Right atrium auricular region (tissue), 2 donors: ENCODE data around the gene MN1. TPM values are rescaled to one million over a fixed set of nuclear protein-coding genes. Genes with fewer than 3 reads are reported as not detected.

Source experiments
- DNase-seq: peaks from one replicate; pipeline ENCODE4 v3.0.0-alpha.2; 2019; ENCODE audit warnings: low spot score
- H3K27ac ChIP-seq, 2 donors: fragments of 200-600 bp; sonication (generic); 1 replicate in 1 of 2; 2 replicates in 1 of 2; pipeline ENCODE4 v1.5.1; 2016 to 2019
- H3K27me3 ChIP-seq, 2 donors: fragments of 200-600 bp; sonication (generic); one replicate each; pipeline versions ENCODE4 v1.5.1 to v1.6.0; 2017 to 2019
- H3K36me3 ChIP-seq: fragments of 200-600 bp; sonication (generic); one replicate; pipeline ENCODE4 v1.5.1; 2016
- H3K4me1 ChIP-seq, 2 donors: fragments of 200-600 bp; sonication (generic); one replicate each; pipeline versions ENCODE4 v1.5.1 to v1.6.0; 2017 to 2019
- H3K4me3 ChIP-seq, 2 donors: fragments of 200-600 bp; sonication (generic); 1 replicate in 1 of 2; 2 replicates in 1 of 2; pipeline ENCODE4 v1.5.1; 2017 to 2019; ENCODE audit warnings: mild to moderate bottlenecking in 1 of 2, moderate library complexity in 1 of 2
- H3K9me3 ChIP-seq, 2 donors: fragments of 200-600 bp; sonication (generic); one replicate each; pipeline ENCODE4 v1.5.1; 2019
- CTCF ChIP-seq, 2 donors: fragments of 200-600 bp; sonication (generic); IDR thresholded peaks; one replicate each; pipeline ENCODE4 v1.5.1; 2019; ENCODE audit warnings: antibody characterized with exemption in 2 of 2
- total RNA-seq, 2 donors: library from RNA; depleted of rRNA; stranded (reverse); fragments of >200 nt; gene quantifications; one replicate each; pipeline ENCODE4 v1.1.0, GENCODE V29; 2016

The MN1 gene
- total RNA-seq, result 10 to 100 TPM; 13.0 to 14.3 TPM

DNA sequence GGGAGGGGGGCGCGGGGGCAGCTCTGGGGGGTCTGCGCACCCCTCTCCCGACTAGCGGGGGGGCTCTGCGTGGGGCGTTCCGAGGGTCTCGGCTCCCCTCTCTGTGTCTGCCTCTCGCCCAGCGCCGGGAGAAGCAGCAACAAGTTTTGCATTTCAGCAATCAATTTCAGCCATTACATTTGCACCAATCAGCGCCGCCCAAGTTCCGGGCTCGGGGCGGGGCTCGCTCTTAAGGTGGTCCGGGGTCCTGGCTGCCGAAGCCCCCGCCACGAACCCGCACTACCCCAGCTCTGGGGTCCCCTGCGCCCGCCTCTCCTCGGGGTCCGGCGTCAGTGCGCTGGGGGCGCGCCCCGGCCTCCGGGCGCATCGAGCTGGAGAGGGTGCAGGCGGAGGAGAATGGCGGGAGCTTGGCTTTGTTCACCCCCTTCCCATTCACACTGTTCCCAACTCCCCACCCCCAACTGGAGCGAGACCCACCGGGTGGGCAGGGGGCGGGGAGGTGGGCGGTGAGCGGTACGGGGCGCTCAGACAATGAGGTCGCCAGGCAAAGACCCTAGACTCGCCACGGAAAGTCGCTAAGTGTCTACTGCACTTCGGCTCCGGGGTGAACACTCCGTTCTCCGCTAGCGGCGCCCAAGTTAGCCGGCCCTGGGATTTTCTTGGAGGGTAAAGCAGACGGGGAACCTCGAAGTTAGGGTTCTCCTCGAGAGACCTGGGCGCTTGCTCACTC is at the start of gene MN1:
MN1 (minus strand) TSS at position 141 of the 730 bp plus-strand sequence. CDS start 1,213 bp downstream, outside the sequence.
- no peak for DNase-seq
- H3K4me1 ChIP-seq, result peaks cover 0 to 51% of the 10 kb centered on the region in 2 donors
- TF ChIP-seq CTCF (IDR thresholded peaks at IDR 0.05), result no peak

DNA sequence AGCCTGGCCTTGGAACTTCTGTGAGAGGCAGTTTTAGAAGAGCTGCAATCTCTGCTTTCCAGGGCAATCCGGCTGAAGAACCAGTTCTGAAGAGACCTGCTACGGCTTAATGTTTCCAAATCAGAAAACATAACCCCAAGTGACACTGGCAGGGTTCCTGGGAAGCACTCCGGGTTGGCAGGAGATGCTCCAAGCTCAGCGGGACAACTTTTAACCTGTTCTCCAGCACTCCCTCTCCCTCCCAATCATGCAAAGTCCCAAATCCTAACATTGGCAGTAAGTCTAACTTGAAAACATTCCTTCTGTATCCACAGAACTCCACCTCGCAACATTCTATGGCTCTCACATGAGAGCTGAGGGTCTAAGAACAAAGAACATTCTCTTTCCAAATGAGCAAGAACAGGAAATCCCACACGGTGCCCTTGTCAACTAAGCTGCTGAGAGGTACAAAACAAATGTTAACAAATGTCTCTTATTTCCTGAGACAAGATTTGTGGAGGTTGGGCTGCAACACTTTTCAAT is 48.5 kb upstream of the MN1 start:
- TF ChIP-seq CTCF (IDR thresholded peaks at IDR 0.05), result no peak
- Histone ChIP-seq H3K4me1 (peaks cover 0 to 23% of the 10 kb centered on the region in 2 donors), H3K9me3 (no peaks in the 10 kb centered on the region), H3K27ac (peak overlapping the region in 1 of 2 donors; percentile 55), H3K4me3 (no peak overlapping the region), H3K27me3 (no peaks in the 10 kb centered on the region), H3K36me3 (peaks cover 52% of the 10 kb centered on the region)
- no peak for DNase-seq

More for the DNA sequence above, at the start of gene MN1:
- no peaks in the 10 kb centered on the region for H3K27me3 ChIP-seq
- H3K27ac ChIP-seq, result peak within 1 kb of the TSS; percentile 93 to 96
- peak within 1 kb of the TSS; percentile 74 to 83 for H3K4me3 ChIP-seq
- no peaks in the 10 kb centered on the region for H3K9me3 ChIP-seq
- peaks cover 7% of the 10 kb centered on the region for H3K36me3 ChIP-seq

- no peak overlapping the region for H3K27ac ChIP-seq
- DNase-seq, result no peak
- H3K4me3 ChIP-seq, result no peak overlapping the region
- no peaks in the 10 kb centered on the region for H3K9me3 ChIP-seq
- H3K4me1 ChIP-seq, result peaks cover 0 to 22% of the 10 kb centered on the region in 2 donors
- no peaks in the 10 kb centered on the region for H3K27me3 ChIP-seq
- TF ChIP-seq CTCF (IDR thresholded peaks at IDR 0.05), result no peak
- peaks cover 47% of the 10 kb centered on the region for H3K36me3 ChIP-seq
Observed at GRCh38 chr22:27848005-27848404, 46.4 kb upstream of the MN1 start.

- H3K4me3 ChIP-seq, result no peak overlapping the region
- H3K36me3 ChIP-seq, result peaks cover 40% of the 10 kb centered on the region
- H3K27ac ChIP-seq, result no peak overlapping the region
- H3K4me1 ChIP-seq, result peaks cover 0 to 32% of the 10 kb centered on the region in 2 donors
- no peak for TF ChIP-seq CTCF (IDR thresholded peaks at IDR 0.05)
- no peaks in the 10 kb centered on the region for H3K27me3 ChIP-seq
- DNase-seq, result no peak
- H3K9me3 ChIP-seq, result no peaks in the 10 kb centered on the region
Observed at GRCh38 chr22:27846910-27847309, 45.4 kb upstream of the MN1 start.

- no peak for DNase-seq
- peaks cover 0 to 35% of the 10 kb centered on the region in 2 donors for H3K4me1 ChIP-seq
- no peaks in the 10 kb centered on the region for H3K9me3 ChIP-seq
- no peak overlapping the region for H3K4me3 ChIP-seq
- no peak for TF ChIP-seq CTCF (IDR thresholded peaks at IDR 0.05)
- no peaks in the 10 kb centered on the region for H3K27me3 ChIP-seq
- no peak overlapping the region for H3K27ac ChIP-seq
- peaks cover 33% of the 10 kb centered on the region for H3K36me3 ChIP-seq
Observed at GRCh38 chr22:27846248-27846757, 44.7 kb upstream of the MN1 start.
